Progenitor cell of endocrine pancreas (in vitro differentiated cells): ENCODE data around the gene ALKAL2. TPM values are rescaled to one million over a fixed set of nuclear protein-coding genes. Genes with fewer than 3 reads are reported as not detected.

Experiments
- DNase-seq: peaks from one replicate; pipeline ENCODE4 v3.0.0; 2021; ENCODE audit warnings: low spot score; ENCODE audit not compliant: unreplicated experiment
- H3K27ac Mint-ChIP-seq: 2 replicates; pipeline ENCODE4 v1.8.0; 2021; ENCODE audit warnings: mild to moderate bottlenecking, moderate library complexity, mixed read lengths
- H3K27me3 Mint-ChIP-seq: 2 replicates; pipeline ENCODE4 v1.8.0; 2021; ENCODE audit warnings: mixed read lengths
- H3K36me3 Mint-ChIP-seq: 2 replicates; pipeline ENCODE4 v1.8.0; 2022; ENCODE audit warnings: mixed read lengths; ENCODE audit not compliant: insufficient read depth
- H3K4me1 Mint-ChIP-seq: 2 replicates; pipeline ENCODE4 v1.8.0; 2021; ENCODE audit warnings: low read depth, mixed read lengths
- H3K4me3 Mint-ChIP-seq: 2 replicates; pipeline ENCODE4 v1.8.0; 2021; ENCODE audit warnings: low read depth, mild to moderate bottlenecking, moderate library complexity, mixed read lengths
- H3K9me3 Mint-ChIP-seq: 2 replicates; pipeline ENCODE4 v1.8.0; 2021; ENCODE audit warnings: low read depth, mixed read lengths
- CTCF ChIP-seq: fragments of 200-600 bp; sonication (generic); IDR thresholded peaks from one replicate; pipeline ENCODE4 v1.5.0; 2021; ENCODE audit warnings: antibody characterized with exemption, mild to moderate bottlenecking; ENCODE audit not compliant: unreplicated experiment
- total RNA-seq: library from RNA; stranded (reverse); gene quantifications from 2 replicates; pipeline ENCODE4 v1.2.1, GENCODE V29; 2021

ALKAL2 gene
- total RNA-seq, 1 donor from 2014 or later: 0.22 TPM

- DNase-seq: no peak
- Mint-ChIP-seq H3K36me3 (no peaks in the 10 kb centered on the region), H3K27me3 (peaks cover 3% of the 10 kb centered on the region), H3K9me3 (no peaks in the 10 kb centered on the region), H3K4me3 (no peak overlapping the region), H3K27ac (peak overlapping the region; percentile 35), H3K4me1 (peaks cover 17% of the 10 kb centered on the region)
- TF ChIP-seq CTCF: no peak
Observed at GRCh38 chr2:309148-309953, 21.5 kb upstream of the ALKAL2 start.

- Mint-ChIP-seq H3K27ac (no peak overlapping the region), H3K36me3 (no peaks in the 10 kb centered on the region), H3K4me3 (no peak overlapping the region), H3K9me3 (peaks cover 9% of the 10 kb centered on the region), H3K4me1 (peaks cover 9% of the 10 kb centered on the region), H3K27me3 (peaks cover 3% of the 10 kb centered on the region)
- TF ChIP-seq CTCF: no peak
- DNase-seq: no peak
Observed at GRCh38 chr2:305366-305765, 17.5 kb upstream of the ALKAL2 start.

- DNase-seq: no peak
- Mint-ChIP-seq H3K9me3 (peaks cover 5% of the 10 kb centered on the region), H3K4me3 (no peak overlapping the region), H3K4me1 (no peaks in the 10 kb centered on the region), H3K27me3 (peaks cover 37% of the 10 kb centered on the region), H3K27ac (no peak overlapping the region), H3K36me3 (no peaks in the 10 kb centered on the region)
- TF ChIP-seq CTCF: no peak
Observed at GRCh38 chr2:296354-296753, 8.5 kb upstream of the ALKAL2 start.

GRCh38 chr2:295090-295489 lies 7.2 kb upstream of the ALKAL2 start:
- Mint-ChIP-seq H3K27me3 (peaks cover 48% of the 10 kb centered on the region), H3K4me3 (no peak overlapping the region), H3K4me1 (peaks cover under 1% of the 10 kb centered on the region), H3K27ac (no peak overlapping the region), H3K36me3 (no peaks in the 10 kb centered on the region), H3K9me3 (peaks cover 5% of the 10 kb centered on the region)
- TF ChIP-seq CTCF: no peak
- no peak for DNase-seq

- no peaks in the 10 kb centered on the region for H3K36me3 Mint-ChIP-seq
- peaks cover 52% of the 10 kb centered on the region for H3K27me3 Mint-ChIP-seq
- peak; percentile 73 for TF ChIP-seq CTCF
- peaks cover 9% of the 10 kb centered on the region for H3K4me1 Mint-ChIP-seq
- H3K27ac Mint-ChIP-seq: no peak overlapping the region
- peak; percentile 55 for DNase-seq
- H3K9me3 Mint-ChIP-seq: no peaks in the 10 kb centered on the region
- peak overlapping the region; percentile 67 for H3K4me3 Mint-ChIP-seq
Observed at GRCh38 chr2:290090-290722, 2.3 kb upstream of the ALKAL2 start.
